ACC112 (cell line): ENCODE measurements around the gene IFT22.
"Not testable (repeated sequence)": the region's sequence is repeated elsewhere in the genome, so short reads cannot be mapped to it uniquely, and the experiment has no call there.

Experiments used
- H2AFZ ChIP-seq: fragments of 200-600 bp; sonication (generic); one replicate; pipeline ENCODE4 v1.6.0; 2017; ENCODE audit warnings: antibody characterized with exemption, low read length; ENCODE audit not compliant: unreplicated experiment
- H3K27ac ChIP-seq: fragments of 200-600 bp; sonication (generic); 2 replicates; pipeline ENCODE4 v1.5.1; 2014; ENCODE audit warnings: low read depth, mild to moderate bottlenecking, antibody characterized with exemption, low read length, moderate library complexity
- H3K27me3 ChIP-seq: fragments of 200-600 bp; sonication (generic); 2 replicates; pipeline ENCODE4 v1.6.1; 2014; ENCODE audit warnings: mild to moderate bottlenecking, antibody characterized with exemption, low read length, moderate library complexity, mixed read lengths; ENCODE audit not compliant: insufficient read depth
- H3K36me3 ChIP-seq: fragments of 200-600 bp; sonication (generic); 2 replicates; pipeline ENCODE4 v1.6.1; 2016; ENCODE audit warnings: mild to moderate bottlenecking, antibody characterized with exemption, low read length, moderate library complexity, mixed read lengths; ENCODE audit not compliant: insufficient read depth
- H3K4me1 ChIP-seq: fragments of 200-600 bp; sonication (generic); one replicate; pipeline ENCODE4 v1.6.1; 2016; ENCODE audit warnings: low read length, mixed read lengths; ENCODE audit not compliant: insufficient read depth, unreplicated experiment, control insufficient read depth
- H3K4me3 ChIP-seq: fragments of 200-600 bp; sonication (generic); 2 replicates; pipeline ENCODE4 v1.5.1; 2014; ENCODE audit warnings: mild to moderate bottlenecking, low read depth, low read length
- H3K79me2 ChIP-seq: fragments of 200-600 bp; sonication (generic); one replicate; pipeline ENCODE4 v1.6.0; 2016; ENCODE audit warnings: low read length; ENCODE audit not compliant: control insufficient read depth, unreplicated experiment, insufficient read depth

Gene IFT22

GRCh38 chr7:101352920-101353308, 31.3 kb upstream of the IFT22 start:
- Histone ChIP-seq H3K4me3 (no peak overlapping the region), H3K79me2 (no peaks in the 10 kb centered on the region), H3K27ac (no peak overlapping the region), H3K36me3 (no peaks in the 10 kb centered on the region), H2AFZ (no peak overlapping the region), H3K4me1 (peaks cover 4% of the 10 kb centered on the region), H3K27me3 (peaks cover 4% of the 10 kb centered on the region)

GRCh38 chr7:101349300-101349699, 27.7 kb upstream of the IFT22 start:
- not testable (repeated sequence) for H3K27ac ChIP-seq, H2AFZ ChIP-seq, H3K4me3 ChIP-seq, H3K4me1 ChIP-seq, H3K27me3 ChIP-seq, H3K36me3 ChIP-seq, H3K79me2 ChIP-seq

- H3K27me3 ChIP-seq, H3K27ac ChIP-seq, H3K36me3 ChIP-seq, H3K4me3 ChIP-seq, H2AFZ ChIP-seq, H3K79me2 ChIP-seq, H3K4me1 ChIP-seq: not testable (repeated sequence)
These were observed 26.9 kb upstream of the IFT22 start for GRCh38 chr7:101348456-101349067.

GRCh38 chr7:101347477-101347876, 25.9 kb upstream of the IFT22 start:
- H3K36me3 ChIP-seq = no peaks in the 10 kb centered on the region
- no peaks in the 10 kb centered on the region for H3K79me2 ChIP-seq
- H3K27ac ChIP-seq = no peak overlapping the region
- H2AFZ ChIP-seq = no peak overlapping the region
- no peak overlapping the region for H3K4me3 ChIP-seq
- H3K4me1 ChIP-seq = peaks cover 4% of the 10 kb centered on the region
- peaks cover 4% of the 10 kb centered on the region; the same call in 1 of the 2 replicates for H3K27me3 ChIP-seq

GRCh38 chr7:101342892-101343291, 21.3 kb upstream of the IFT22 start:
- H3K27me3 ChIP-seq = peaks cover 4% of the 10 kb centered on the region; the same call in 1 of the 2 replicates
- no peaks in the 10 kb centered on the region for H3K79me2 ChIP-seq
- H2AFZ ChIP-seq = no peak overlapping the region
- no peaks in the 10 kb centered on the region for H3K4me1 ChIP-seq
- H3K27ac ChIP-seq = no peak overlapping the region
- H3K36me3 ChIP-seq = no peaks in the 10 kb centered on the region
- no peak overlapping the region for H3K4me3 ChIP-seq

- Histone ChIP-seq H3K4me3 (no peak overlapping the region), H3K79me2 (no peaks in the 10 kb centered on the region), H2AFZ (no peak overlapping the region), H3K27ac (no peak overlapping the region), H3K4me1 (no peaks in the 10 kb centered on the region), H3K36me3 (no peaks in the 10 kb centered on the region), H3K27me3 (peaks cover 4% of the 10 kb centered on the region; the same call in 1 of the 2 replicates)
These were observed 18.8 kb upstream of the IFT22 start for GRCh38 chr7:101340379-101340778.

GRCh38 chr7:101333912-101334311, 12.3 kb upstream of the IFT22 start:
- Histone ChIP-seq H3K36me3 (no peaks in the 10 kb centered on the region), H3K27ac (no peak overlapping the region), H3K79me2 (no peaks in the 10 kb centered on the region), H3K4me1 (no peaks in the 10 kb centered on the region), H3K4me3 (no peak overlapping the region), H2AFZ (no peak overlapping the region), H3K27me3 (no peaks in the 10 kb centered on the region)

- Histone ChIP-seq H3K79me2 (no peaks in the 10 kb centered on the region), H3K27me3 (no peaks in the 10 kb centered on the region), H2AFZ (no peak overlapping the region), H3K4me3 (no peak overlapping the region), H3K4me1 (no peaks in the 10 kb centered on the region), H3K27ac (no peak overlapping the region), H3K36me3 (no peaks in the 10 kb centered on the region)
These were observed 10.4 kb upstream of the IFT22 start for GRCh38 chr7:101332026-101332425.

- peak overlapping the region; percentile 47 for H2AFZ ChIP-seq
- no peaks in the 10 kb centered on the region for H3K27me3 ChIP-seq
- H3K4me1 ChIP-seq = no peaks in the 10 kb centered on the region
- H3K79me2 ChIP-seq = no peaks in the 10 kb centered on the region
- H3K36me3 ChIP-seq = no peaks in the 10 kb centered on the region
- no peak overlapping the region for H3K4me3 ChIP-seq
- H3K27ac ChIP-seq = no peak overlapping the region
These were observed 8.4 kb upstream of the IFT22 start for GRCh38 chr7:101330011-101330484.

GRCh38 chr7:101328159-101328558, 6.5 kb upstream of the IFT22 start:
- Histone ChIP-seq H3K4me3 (no peak overlapping the region), H3K79me2 (no peaks in the 10 kb centered on the region), H3K27me3 (no peaks in the 10 kb centered on the region), H2AFZ (no peak overlapping the region), H3K27ac (no peak overlapping the region), H3K36me3 (no peaks in the 10 kb centered on the region), H3K4me1 (no peaks in the 10 kb centered on the region)

- Histone ChIP-seq H3K79me2 (peaks cover 6% of the 10 kb centered on the region), H3K27ac (no peak overlapping the region), H3K4me1 (no peaks in the 10 kb centered on the region), H2AFZ (no peak overlapping the region), H3K27me3 (no peaks in the 10 kb centered on the region), H3K36me3 (no peaks in the 10 kb centered on the region), H3K4me3 (no peak overlapping the region)
These were observed 2.2 kb downstream of the IFT22 start for GRCh38 chr7:101319401-101319800.
